ENCODE results near the gene VWA8. TPM values are rescaled to one million over a fixed set of nuclear protein-coding genes. Genes with fewer than 3 reads are reported as not detected.

VWA8 gene
- total RNA-seq, 1 donor from 2014 or later = 15.8 TPM

DNA sequence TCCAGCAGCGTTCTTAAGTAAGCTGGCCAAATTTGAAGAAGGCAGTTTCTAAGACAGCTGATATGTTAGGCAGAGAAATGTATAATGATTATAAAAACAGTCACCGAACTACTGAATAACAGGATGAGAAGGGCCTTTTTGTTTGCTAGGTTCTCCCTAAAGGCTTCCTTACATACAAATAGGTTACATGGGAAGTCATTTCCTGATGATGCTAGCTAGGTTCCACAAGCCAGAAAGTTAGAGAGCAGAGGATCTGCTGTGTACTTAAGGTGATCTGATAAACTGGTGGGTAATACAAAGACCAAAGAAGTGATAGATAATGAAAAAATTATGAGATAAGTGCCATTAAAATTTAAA, 139.7 kb downstream of the VWA8 start:
- no peak for DNase-seq (ENCODE audit: extremely low spot score, unreplicated experiment)
- H3K4me1 Mint-ChIP-seq (ENCODE audit: unreplicated experiment) = peaks cover 22% of the 10 kb centered on the region

DNA sequence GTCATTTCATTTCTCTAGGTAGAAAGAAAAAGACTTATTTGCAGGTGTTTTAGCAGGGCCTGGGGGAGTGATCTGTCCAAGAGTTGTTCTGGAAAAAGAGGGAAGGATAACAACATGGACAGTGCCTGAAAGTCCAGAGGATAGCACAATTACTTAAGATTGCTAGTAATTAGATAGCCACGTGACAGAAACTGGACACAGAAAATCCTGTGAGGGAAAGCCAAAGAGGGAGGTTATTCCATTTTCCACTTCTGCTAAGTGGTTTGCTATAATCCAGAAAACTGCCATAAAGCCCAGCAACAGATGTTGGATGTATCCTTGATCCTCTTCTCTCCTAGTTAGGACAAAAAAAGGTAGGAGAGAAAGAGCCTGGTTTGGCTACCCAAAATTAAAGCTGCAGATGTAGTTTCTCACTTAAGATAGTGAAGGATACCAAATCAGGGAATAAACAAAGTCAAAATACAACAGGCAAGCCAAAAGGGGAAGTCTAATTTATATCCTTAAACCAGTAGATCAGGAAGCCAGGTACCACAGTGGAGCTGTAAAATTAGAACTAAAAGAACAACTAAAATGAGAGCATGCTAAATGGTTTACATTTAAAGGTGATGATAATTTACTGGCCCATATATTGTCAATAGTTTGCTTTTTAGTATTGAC, 140.2 kb downstream of the VWA8 start:
- Mint-ChIP-seq H3K36me3 (ENCODE audit: unreplicated experiment) (peaks cover 31% of the 10 kb centered on the region), H3K27ac (ENCODE audit: unreplicated experiment) (no peak overlapping the region), H3K4me1 (ENCODE audit: unreplicated experiment) (peaks cover 17% of the 10 kb centered on the region), H3K27me3 (ENCODE audit: unreplicated experiment) (no peaks in the 10 kb centered on the region), H3K4me3 (ENCODE audit: unreplicated experiment) (no peak overlapping the region), H3K9me3 (ENCODE audit: unreplicated experiment) (peaks cover 6% of the 10 kb centered on the region)
- DNase-seq (ENCODE audit: extremely low spot score, unreplicated experiment) = no peak
- TF ChIP-seq, protein P1, sequence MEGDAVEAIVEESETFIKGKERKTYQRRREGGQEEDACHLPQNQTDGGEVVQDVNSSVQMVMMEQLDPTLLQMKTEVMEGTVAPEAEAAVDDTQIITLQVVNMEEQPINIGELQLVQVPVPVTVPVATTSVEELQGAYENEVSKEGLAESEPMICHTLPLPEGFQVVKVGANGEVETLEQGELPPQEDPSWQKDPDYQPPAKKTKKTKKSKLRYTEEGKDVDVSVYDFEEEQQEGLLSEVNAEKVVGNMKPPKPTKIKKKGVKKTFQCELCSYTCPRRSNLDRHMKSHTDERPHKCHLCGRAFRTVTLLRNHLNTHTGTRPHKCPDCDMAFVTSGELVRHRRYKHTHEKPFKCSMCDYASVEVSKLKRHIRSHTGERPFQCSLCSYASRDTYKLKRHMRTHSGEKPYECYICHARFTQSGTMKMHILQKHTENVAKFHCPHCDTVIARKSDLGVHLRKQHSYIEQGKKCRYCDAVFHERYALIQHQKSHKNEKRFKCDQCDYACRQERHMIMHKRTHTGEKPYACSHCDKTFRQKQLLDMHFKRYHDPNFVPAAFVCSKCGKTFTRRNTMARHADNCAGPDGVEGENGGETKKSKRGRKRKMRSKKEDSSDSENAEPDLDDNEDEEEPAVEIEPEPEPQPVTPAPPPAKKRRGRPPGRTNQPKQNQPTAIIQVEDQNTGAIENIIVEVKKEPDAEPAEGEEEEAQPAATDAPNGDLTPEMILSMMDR (IDR thresholded peaks at IDR 0.05) = no peak

More for the DNA sequence above, 139.7 kb downstream of the VWA8 start:
- Mint-ChIP-seq H3K4me3 (ENCODE audit: unreplicated experiment) (no peak overlapping the region), H3K36me3 (ENCODE audit: unreplicated experiment) (peaks cover 25% of the 10 kb centered on the region), H3K27ac (ENCODE audit: unreplicated experiment) (no peak overlapping the region), H3K9me3 (ENCODE audit: unreplicated experiment) (peaks cover under 1% of the 10 kb centered on the region), H3K27me3 (ENCODE audit: unreplicated experiment) (no peaks in the 10 kb centered on the region)
- TF ChIP-seq, protein P1 (IDR thresholded peaks at IDR 0.05) = no peak

DNA sequence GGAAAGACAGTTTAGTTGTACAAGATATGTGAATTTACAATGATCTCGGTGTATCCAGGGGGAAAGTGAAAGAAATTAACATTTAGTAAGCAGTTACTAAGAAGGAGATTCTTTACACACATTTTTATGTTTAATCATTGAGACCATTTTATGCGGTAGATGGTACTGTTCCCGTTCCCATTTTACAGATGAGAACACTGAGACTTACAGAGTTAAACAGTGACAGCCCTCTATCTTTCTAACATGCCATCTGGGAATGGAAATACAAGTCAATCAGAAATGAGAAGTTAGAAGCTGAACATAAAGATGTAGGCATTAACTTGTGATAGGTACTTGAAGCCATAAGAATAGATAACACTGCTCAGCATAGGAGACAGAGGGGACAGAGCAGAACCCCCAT, 144.9 kb downstream of the VWA8 start:
- Mint-ChIP-seq H3K36me3 (ENCODE audit: unreplicated experiment) (peaks cover 40% of the 10 kb centered on the region), H3K27me3 (ENCODE audit: unreplicated experiment) (no peaks in the 10 kb centered on the region), H3K9me3 (ENCODE audit: unreplicated experiment) (peaks cover 9% of the 10 kb centered on the region), H3K4me3 (ENCODE audit: unreplicated experiment) (no peak overlapping the region), H3K27ac (ENCODE audit: unreplicated experiment) (no peak overlapping the region), H3K4me1 (ENCODE audit: unreplicated experiment) (peaks cover 8% of the 10 kb centered on the region)
- no peak for DNase-seq (ENCODE audit: extremely low spot score, unreplicated experiment)
- TF ChIP-seq, protein P1 (IDR thresholded peaks at IDR 0.05) = no peak

DNA sequence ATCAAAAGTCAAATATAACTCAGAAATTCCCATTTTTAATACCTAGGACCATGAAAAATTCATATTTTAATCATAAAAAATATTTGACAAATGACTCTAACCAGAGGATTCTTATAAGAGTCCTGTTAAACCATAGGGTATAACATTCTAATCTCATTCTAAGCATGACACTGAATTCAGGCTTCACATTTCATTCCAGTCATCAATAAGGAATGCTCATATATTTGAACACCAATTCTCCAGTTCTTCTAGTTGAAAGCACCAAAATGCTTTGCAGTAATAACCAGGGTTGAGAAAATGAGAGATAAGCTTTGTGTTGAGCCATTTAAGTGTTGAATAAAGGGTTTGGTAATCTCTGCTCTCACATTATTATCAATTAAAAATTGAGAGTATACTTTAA, 147.5 kb downstream of the VWA8 start:
- H3K4me1 Mint-ChIP-seq (ENCODE audit: unreplicated experiment) = peaks cover 8% of the 10 kb centered on the region

GRCh38 chr13:41812851-41813250, 148.1 kb downstream of the VWA8 start:
- peaks cover 8% of the 10 kb centered on the region for H3K4me1 Mint-ChIP-seq (ENCODE audit: unreplicated experiment)
- no peak overlapping the region for H3K4me3 Mint-ChIP-seq (ENCODE audit: unreplicated experiment)
- H3K27me3 Mint-ChIP-seq (ENCODE audit: unreplicated experiment) = no peaks in the 10 kb centered on the region
- TF ChIP-seq, protein P1 (IDR thresholded peaks at IDR 0.05) = no peak
- DNase-seq (ENCODE audit: extremely low spot score, unreplicated experiment) = no peak
- peaks cover 39% of the 10 kb centered on the region for H3K36me3 Mint-ChIP-seq (ENCODE audit: unreplicated experiment)
- H3K9me3 Mint-ChIP-seq (ENCODE audit: unreplicated experiment) = peaks cover 9% of the 10 kb centered on the region
- H3K27ac Mint-ChIP-seq (ENCODE audit: unreplicated experiment) = no peak overlapping the region

More for the DNA sequence above, 147.5 kb downstream of the VWA8 start:
- no peak for DNase-seq (ENCODE audit: extremely low spot score, unreplicated experiment)
- Mint-ChIP-seq H3K27ac (ENCODE audit: unreplicated experiment) (no peak overlapping the region), H3K9me3 (ENCODE audit: unreplicated experiment) (peaks cover 9% of the 10 kb centered on the region), H3K4me3 (ENCODE audit: unreplicated experiment) (no peak overlapping the region), H3K27me3 (ENCODE audit: unreplicated experiment) (no peaks in the 10 kb centered on the region), H3K36me3 (ENCODE audit: unreplicated experiment) (peaks cover 39% of the 10 kb centered on the region)
- TF ChIP-seq, protein P1 (IDR thresholded peaks at IDR 0.05) = no peak
